Muscle of arm (tissue), 14 donors: ENCODE results near the gene LMTK2. TPM values are rescaled to one million over a fixed set of nuclear protein-coding genes. Genes with fewer than 3 reads are reported as not detected.
A peak's percentile ranks its signal among the peaks of the same experiment; 100 is the strongest.

Experiments
- DNase-seq: peaks from one replicate; pipeline ENCODE4 v3.0.0-alpha.2; 2013
- long read RNA-seq, 11 donors: transcript quantifications; one replicate each; lab custom pipeline, GENCODE V29; 2026
- polyA plus RNA-seq, 12 donors: library from polyadenylated mRNA; unstranded; fragments of 120-200 nt; gene quantifications; one replicate each; pipeline ENCODE4 v1.2.1, GENCODE V29; 2013; ENCODE audit not compliant: insufficient read length in 12 of 12

Gene LMTK2
- polyA plus RNA-seq: 10 to 100 TPM in 1 of 12 donors, 1 to 10 TPM in 10, not detected in 1; 6.4 to 11.0 (median 7.0) TPM
- long read RNA-seq, donor 1: 0 reads
- long read RNA-seq, donor 2: 0 reads
- long read RNA-seq, donor 3: 0 reads
- long read RNA-seq, donor 4: 0 reads
- long read RNA-seq, donor 5: 0 reads
- long read RNA-seq, donor 6: 0 reads
- long read RNA-seq, donor 7: 0 reads
- long read RNA-seq, donor 8, full-length matches to known transcripts: 1 of 1 reads
- long read RNA-seq, donor 8, partial matches to known transcripts: 0 of 1 reads
- long read RNA-seq, donor 8, other reads (novel, unspliced or antisense): 0 of 1 reads
- long read RNA-seq, donor 9: 0 reads
- long read RNA-seq, donor 10: 0 reads
- long read RNA-seq, donor 11: 0 reads

GRCh38 chr7:98106647-98107312 lies at the start of gene LMTK2:
TSS of gene LMTK2 (plus strand) at chr7:98106862. CDS start at chr7:98107178, 316 bp downstream.
- DNase-seq: peak; percentile 93

- DNase-seq: no peak
Observed at GRCh38 chr7:98057157-98057556, 49.5 kb upstream of the LMTK2 start.

- DNase-seq: no peak
Observed at GRCh38 chr7:98058186-98058585, 48.5 kb upstream of the LMTK2 start.

- DNase-seq: no peak
Observed at GRCh38 chr7:98064233-98064632, 42.4 kb upstream of the LMTK2 start.

- DNase-seq: no peak
Observed at GRCh38 chr7:98066208-98066607, 40.5 kb upstream of the LMTK2 start.

GRCh38 chr7:98066934-98067507 lies 39.6 kb upstream of the LMTK2 start:
- no peak for DNase-seq

GRCh38 chr7:98073047-98073446 lies 33.6 kb upstream of the LMTK2 start:
- DNase-seq: no peak

GRCh38 chr7:98075801-98076200 lies 30.9 kb upstream of the LMTK2 start:
- no peak for DNase-seq

GRCh38 chr7:98077762-98078161 lies 28.9 kb upstream of the LMTK2 start:
- DNase-seq: no peak

GRCh38 chr7:98078197-98078870 lies 28.3 kb upstream of the LMTK2 start:
- no peak for DNase-seq

GRCh38 chr7:98079891-98080648 lies 26.6 kb upstream of the LMTK2 start:
- no peak for DNase-seq

GRCh38 chr7:98081319-98081718 lies 25.3 kb upstream of the LMTK2 start:
- DNase-seq: no peak

GRCh38 chr7:98084631-98085030 lies 22.0 kb upstream of the LMTK2 start:
- DNase-seq: no peak

- DNase-seq: no peak
Observed at GRCh38 chr7:98085674-98086073, 21.0 kb upstream of the LMTK2 start.

GRCh38 chr7:98086281-98086718 lies 20.4 kb upstream of the LMTK2 start:
- DNase-seq: no peak

GRCh38 chr7:98088109-98088508 lies 18.6 kb upstream of the LMTK2 start:
- DNase-seq: no peak

GRCh38 chr7:98090116-98090515 lies 16.5 kb upstream of the LMTK2 start:
- no peak for DNase-seq

- no peak for DNase-seq
Observed at GRCh38 chr7:98091061-98091460, 15.6 kb upstream of the LMTK2 start.

GRCh38 chr7:98091523-98091922 lies 15.1 kb upstream of the LMTK2 start:
- no peak for DNase-seq

- no peak for DNase-seq
Observed at GRCh38 chr7:98097042-98097645, 9.5 kb upstream of the LMTK2 start.

- no peak for DNase-seq
Observed at GRCh38 chr7:98100088-98100487, 6.6 kb upstream of the LMTK2 start.
